Occipital lobe (tissue), 2 donors: Measurements from ENCODE around the gene CD81. TPM values are rescaled to one million over a fixed set of nuclear protein-coding genes. Genes with fewer than 3 reads are reported as not detected.
"Not testable (repeated sequence)": the region's sequence is repeated elsewhere in the genome, so short reads cannot be mapped to it uniquely, and the experiment has no call there.

Experiments
- DNase-seq: peaks from one replicate; lab custom pipeline; 2025; lab: John Stamatoyannopoulos, UW
- total RNA-seq: library from RNA; depleted of rRNA; stranded (reverse); fragments of >200 nt; gene quantifications from one replicate; pipeline ENCODE4 v1.2.3, GENCODE V29; 2014

Gene CD81
- total RNA-seq, 1 donor from 2014 or later: 69.4 TPM

GRCh38 chr11:2357246-2357645, 19.9 kb upstream of the CD81 start:
- no peak for DNase-seq

DNA sequence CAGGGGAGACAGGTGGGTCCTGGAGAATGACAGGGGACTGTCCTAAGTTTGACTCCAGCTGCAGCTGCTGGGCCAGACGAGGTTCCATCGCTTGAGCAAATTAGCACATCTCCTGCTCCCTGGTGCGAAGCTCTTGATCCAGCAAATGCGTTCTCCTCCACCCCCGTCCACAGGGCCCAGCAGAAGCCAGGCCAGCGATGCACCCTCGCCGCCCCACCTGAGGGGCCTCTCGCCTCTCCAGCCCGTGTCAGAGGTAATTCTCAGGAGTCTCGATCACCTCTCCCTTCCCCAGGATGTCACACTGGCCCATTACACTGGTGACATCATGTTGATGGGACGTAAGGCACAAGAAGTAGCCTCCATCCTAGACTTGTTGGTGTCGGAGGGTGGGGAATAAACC, 19.5 kb upstream of the CD81 start:
- DNase-seq: not testable (repeated sequence)

GRCh38 chr11:2358754-2359442, 18.2 kb upstream of the CD81 start:
- no peak for DNase-seq

GRCh38 chr11:2359557-2359956, 17.6 kb upstream of the CD81 start:
- no peak for DNase-seq

GRCh38 chr11:2360081-2360642, 16.9 kb upstream of the CD81 start:
- no peak for DNase-seq

DNA sequence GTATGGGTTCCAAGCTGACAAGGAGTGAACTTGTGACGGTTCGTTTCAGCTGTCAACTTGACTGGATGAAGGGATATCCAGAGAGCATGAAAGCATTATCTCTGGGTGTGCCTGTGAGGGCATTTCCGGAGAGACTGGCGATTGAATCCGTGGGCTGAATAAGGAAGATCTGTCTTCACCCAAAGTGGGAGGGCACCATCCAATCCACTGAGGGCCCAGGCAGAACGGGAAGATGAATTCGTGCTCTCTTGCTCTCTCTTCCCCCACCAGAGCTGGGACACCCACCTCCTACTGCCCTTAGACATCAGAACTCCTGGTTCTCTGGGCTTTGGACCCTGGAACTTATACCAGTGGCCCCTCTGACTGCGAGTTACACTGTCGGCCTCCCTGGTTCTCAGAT, 15.5 kb upstream of the CD81 start:
- no peak for DNase-seq

DNA sequence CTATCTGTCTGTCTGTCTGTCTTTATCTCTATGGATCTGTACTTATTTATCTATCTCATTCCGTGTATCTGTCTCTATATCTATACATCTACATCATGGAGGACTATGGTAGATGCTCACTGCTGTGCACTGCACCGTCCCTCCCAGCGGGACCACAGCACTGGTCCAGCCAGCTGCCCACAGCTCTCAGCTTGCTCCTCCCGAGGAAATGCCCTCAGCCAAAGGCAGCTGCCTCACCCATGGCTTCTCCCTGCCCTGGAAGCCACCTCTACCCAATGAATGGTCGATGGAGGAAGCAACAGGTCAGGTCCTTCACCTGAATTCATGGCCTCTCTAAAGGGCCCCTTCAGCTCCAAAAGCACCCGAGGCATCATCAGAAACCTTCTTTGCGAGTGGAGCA, 14.7 kb upstream of the CD81 start:
- no peak for DNase-seq

DNA sequence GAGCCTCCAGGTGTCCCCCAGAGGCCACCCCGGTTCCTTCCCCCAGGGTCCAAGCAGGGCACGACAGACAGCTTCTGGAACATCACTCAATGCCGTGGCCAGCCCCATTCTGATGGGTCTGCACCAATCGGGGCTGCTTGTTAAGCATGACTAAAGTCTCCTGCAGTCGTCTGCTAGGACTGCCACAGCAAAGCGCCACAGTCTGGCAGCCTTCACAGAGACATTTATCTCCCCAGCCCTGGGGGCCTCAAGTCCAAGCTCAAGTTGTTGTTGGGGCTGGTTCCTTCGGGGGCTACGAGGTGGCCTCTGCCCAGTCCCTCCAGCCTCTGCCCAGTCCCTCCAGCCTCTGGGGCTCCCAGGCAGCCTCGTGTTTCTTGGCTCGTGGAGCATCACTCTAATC, 14.0 kb upstream of the CD81 start:
- DNase-seq: no peak

DNA sequence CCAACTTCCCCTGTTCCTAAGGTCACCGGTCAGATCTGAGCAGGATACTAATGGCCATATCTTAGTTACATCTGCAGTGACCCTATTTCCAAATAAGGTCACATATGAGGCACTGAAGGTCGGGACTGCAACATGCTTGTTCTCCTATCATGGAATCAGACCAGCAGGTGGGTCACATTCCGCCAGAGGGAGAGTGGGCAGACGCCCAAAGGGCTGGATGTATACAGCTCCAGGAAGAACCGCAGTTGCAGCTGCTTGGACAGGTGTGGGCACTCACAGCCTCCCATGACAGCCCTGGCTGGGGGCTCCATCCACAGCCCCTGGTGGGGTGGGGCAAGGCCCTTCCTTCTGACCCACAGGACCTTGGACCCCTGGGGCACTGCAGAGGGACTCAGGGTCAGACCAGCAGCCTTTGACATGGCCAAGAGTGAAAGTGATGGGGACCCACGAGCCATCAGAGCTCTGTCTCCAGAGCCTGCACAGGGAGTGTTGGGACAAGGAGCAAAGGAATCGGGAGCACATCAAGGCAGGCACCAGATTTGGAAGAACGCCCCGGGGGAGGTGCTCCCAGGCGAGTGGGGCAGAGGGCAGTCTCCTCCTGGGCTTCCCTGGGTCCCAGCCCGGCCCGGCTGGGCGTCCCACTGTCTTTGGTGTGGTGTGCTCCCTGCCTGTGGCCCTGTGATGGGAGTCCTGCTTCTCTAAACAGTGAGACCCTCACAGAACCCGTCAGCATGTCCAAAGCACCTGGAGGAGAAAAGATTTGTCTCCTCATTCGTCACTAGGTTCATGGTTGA, 13.3 kb upstream of the CD81 start:
- DNase-seq: no peak

DNA sequence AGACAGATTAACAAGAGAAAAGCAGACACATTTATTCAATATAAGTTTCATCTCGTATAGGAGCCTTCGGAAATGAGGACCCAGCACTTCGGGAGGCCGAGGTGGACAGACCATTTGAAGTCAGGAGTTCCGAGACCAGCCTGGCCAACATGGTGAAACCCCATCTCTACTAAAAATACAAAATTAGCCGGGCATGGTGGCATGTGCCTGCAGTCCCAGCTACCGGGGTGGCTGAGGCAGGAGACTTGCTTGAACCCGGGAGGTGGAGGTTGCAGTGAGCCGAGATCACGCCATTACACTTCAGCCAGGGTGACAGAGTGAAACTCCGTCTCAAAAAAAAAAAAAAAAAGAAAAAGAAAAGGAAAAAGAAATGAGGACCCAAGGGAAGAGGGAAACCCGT, 12.7 kb upstream of the CD81 start:
- not testable (repeated sequence) for DNase-seq

DNA sequence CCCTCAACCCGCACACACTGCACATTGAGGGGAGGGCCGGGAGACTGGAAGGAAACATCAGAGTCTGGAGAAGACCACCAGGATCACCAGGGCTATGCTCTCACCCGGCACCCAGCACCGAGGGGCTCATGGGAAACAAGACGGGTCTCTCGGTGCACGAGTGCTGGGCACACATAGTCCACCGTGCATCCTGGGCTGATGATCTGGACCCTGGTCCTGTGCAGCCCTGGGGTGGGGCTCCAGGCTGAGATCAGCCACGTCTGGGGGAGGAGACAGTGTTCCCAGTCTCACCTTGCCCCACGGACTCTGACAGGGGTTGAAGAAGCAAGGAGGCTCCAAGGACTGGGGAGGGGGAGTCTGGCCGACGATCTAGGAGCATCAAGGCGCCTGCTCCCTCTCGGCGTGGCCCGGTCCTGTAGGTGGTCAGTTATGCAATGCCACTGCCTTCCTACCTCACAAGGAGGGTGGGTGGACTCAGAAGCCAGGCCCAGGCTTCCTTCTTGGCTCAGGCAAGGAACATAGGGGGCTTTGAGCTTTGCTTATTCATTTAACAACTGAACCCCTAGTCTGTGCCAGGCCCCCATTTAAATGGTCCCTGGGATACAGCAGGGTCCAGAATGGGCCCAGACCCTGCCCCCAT, 11.4 kb upstream of the CD81 start:
- DNase-seq: no peak

- DNase-seq: no peak
These were observed 10.8 kb upstream of the CD81 start for GRCh38 chr11:2366276-2366675.

DNA sequence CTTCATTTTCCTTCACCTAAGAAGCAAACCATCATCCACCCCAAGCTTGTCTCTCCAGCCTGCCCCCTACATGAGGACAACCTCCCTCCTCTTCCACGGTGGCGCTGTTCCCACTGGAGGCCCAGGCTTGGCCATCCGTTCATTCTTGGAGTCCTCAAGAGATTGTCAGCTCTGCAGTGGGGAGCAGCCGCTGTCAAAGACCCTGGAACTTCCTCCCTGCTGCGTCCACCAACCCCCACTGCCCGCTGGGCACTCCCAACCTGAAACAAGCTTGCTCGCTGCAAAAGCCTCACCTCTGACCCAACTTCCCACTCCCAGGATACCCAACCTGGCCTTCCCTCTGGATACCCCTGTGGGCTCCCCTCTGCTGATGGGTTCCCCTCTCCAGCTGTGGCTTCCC, 10.4 kb upstream of the CD81 start:
- no peak for DNase-seq

DNA sequence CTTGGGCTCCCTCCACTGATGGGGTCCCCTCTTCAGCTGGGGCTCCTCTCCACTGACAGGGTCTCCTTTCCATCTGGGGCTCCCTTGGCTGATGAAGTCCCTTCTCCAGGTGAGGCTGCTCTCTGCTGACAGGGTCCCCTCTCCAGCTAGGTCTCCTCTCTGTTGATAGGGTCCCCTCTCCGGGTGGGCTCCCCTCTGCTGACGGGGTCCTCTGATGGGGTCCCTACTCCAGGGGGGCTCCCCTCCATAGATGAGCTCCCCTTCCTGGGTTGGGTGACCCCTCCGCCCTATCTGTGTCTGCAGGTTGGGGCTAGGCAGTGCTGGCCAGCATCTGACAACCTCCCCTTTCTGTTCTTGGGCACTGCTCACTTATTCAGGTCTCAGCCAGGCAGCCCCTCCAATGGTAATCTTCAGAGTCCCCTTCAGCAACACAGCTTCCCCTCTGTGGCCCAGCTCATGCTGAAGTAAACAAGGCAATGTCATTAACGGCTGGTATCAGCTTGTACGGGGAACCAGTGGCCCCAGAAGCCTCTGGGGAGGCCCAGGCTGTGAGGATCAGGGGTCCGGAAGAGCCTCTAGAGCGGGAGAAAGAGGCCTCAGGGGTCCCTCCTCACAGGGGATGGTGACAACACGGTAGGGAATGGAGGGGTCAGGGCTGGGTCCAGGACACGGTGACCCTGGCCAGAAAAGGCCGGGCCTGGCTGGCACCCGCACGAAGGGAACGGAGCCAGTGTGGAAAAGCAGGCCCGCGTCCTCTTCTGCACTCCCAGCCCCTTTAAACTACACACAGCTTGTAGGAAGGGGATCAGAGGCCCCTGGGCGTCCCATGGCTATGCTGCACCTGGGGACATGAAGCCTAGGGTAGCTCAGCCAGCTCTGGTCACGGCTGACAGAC, 9.6 kb upstream of the CD81 start:
- no peak for DNase-seq

GRCh38 chr11:2368178-2368850, 8.8 kb upstream of the CD81 start:
- no peak for DNase-seq

- no peak for DNase-seq
These were observed 8.3 kb upstream of the CD81 start for GRCh38 chr11:2368851-2369180.

DNA sequence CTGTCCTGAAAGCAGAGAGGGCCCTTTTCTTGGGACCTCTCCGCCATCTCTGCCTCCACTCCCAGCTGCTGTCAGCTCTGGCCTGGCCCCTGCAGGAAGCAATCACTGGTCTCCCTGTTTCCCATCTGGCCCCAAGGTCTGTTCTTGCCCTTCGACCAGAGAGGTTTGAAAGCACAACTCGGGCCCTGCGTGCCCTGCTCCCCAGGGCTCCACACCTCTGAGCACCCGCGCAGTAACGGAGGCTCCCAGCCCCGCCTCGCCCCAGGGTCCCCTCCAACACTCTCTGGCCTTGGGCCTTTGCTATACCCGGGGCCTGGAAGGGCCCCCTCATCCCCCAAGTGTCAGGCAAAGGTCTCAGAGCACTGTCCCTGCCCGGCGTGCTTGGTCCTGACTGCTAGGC, 7.8 kb upstream of the CD81 start:
- no peak for DNase-seq

DNA sequence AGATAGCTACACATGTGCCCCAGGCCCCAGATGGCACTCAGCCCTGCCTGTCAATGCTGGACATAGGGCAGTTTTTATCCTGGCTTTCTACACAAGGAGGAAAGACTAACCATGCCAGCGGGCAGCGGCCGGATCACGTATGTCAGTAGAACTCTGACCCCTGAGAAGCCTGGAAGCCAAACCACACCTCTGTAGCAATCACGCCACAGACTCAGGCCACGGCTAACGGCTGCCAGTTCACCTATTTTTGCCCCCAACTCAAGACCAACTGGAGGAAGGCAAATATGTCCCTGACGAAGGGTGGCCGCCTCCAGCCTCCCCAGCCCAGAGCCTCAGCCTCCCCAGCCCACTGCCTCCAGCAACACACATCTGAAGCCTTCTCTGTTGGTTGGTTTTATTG, 7.2 kb upstream of the CD81 start:
- no peak for DNase-seq

GRCh38 chr11:2374456-2375201, 2.5 kb upstream of the CD81 start:
- DNase-seq: no peak

DNA sequence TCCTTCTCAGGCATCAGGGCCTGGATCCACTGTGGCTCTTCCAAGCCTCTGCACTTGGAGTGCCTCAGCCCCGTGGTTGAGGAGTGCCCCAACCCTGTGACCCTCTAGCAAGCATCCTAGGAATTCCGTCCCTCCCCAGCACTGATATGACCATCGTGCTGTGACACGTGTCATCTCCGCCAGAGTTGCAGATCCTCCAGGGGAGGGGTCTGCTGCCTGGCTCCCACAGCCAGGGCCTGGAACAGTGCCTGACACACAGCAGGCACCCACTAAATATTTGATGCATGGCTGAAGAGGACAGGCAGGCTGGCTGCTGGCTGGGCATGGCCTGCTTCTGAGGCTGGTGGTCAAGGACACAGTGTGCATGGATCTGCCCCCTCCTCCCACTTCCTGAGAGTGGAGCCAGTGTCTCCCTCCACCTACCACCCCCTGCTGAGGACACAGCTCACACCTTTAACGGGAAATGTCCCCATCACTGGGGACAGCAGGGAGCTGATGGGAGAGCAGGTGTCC, 1.7 kb upstream of the CD81 start:
- no peak for DNase-seq
